GM19395 (cell line): ENCODE data around the gene ELOVL3.
A peak's percentile ranks its signal among the peaks of the same experiment; 100 is the strongest.

Experiments
- ATAC-seq: cut with Tn5 transposase; IDR thresholded peaks from one replicate; pipeline ENCODE4 v1.9.1; 2021; ENCODE audit warnings: mild to moderate bottlenecking, moderate library complexity; ENCODE audit not compliant: unreplicated experiment

The ELOVL3 gene

GRCh38 chr10:102226542-102226870 is 407 bp downstream of the ELOVL3 start:
- no peak for ATAC-seq

GRCh38 chr10:102227050-102227449 is 951 bp downstream of the ELOVL3 start:
- no peak for ATAC-seq

- peak; percentile 49 for ATAC-seq
Measured at GRCh38 chr10:102229810-102230263, 3.7 kb downstream of the ELOVL3 start.

GRCh38 chr10:102230264-102230860 is 4.3 kb downstream of the ELOVL3 start:
- no peak for ATAC-seq

DNA sequence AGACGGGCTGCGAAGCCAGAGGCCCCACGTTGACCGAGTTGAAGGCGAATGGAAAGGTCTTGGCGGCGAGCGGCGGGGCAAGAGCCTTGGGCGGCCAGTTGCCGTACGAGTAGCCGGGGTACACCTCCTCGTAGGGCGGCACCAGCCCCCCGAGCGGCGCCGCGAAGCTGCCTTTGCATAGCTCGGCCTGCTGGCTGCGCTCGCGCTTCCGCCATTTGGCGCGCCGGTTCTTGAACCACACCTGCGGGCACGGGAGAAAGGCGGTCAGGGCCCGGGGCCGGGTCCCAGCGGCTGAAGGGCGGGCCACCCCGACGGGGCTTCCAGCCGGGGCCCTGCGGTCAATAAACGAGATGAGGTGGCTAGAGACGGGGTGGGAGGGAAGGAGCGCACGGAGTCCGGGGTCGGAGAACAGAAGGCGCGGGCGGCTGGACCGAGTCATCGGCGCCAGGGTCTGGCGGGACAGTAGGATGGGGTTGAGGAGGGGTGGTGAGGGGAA is 4.8 kb downstream of the ELOVL3 start:
- ATAC-seq, result no peak

DNA sequence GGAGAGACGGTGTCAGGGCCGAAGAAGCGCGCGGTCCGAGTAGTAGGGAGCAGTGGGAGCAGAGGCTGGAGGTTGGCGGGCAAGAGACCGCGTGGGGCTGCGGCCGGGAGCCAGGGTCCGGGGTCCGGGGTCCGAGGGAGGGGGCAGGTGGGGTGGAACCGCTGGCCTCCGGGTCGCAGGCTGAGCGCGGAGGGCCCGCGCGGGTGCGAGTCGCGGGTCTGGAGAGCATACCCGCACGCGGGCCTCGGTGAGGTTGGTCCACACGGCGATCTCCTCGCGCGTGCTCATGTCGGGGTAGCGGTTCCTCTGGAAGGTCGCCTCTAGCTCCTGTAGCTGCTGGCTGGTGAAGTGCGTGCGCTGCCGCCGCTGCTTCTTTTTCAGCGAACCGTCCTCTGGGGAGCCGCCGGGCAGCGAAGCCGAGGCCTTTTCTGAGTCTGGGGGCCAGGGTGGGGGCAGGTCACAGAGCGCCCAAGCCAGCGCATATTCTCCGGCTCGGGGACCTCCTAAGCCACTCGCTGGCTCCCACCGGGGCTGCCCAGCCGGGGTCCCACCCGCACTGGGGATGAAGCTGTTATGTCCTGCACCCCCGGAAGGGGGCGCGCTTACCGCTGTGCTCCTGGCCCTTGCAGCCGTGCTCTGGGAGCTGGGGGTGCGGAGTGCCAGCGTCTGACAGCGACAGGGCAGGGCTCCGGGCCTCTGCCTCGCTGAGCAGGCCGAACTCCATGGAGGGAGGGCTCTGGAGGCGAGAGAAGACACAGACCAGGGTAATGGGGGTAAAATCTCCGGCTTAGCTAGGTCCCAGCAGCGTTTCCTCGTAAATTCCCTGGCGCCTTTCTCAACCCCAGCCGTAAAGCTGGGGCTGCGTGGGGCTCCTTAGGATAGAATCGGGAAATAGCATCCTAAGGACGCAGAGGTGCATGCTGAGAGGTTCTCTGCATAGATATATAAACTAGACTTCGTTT is 5.5 kb downstream of the ELOVL3 start:
- ATAC-seq, result no peak

- no peak for ATAC-seq
Measured at GRCh38 chr10:102233997-102234396, 7.9 kb downstream of the ELOVL3 start.

- no peak for ATAC-seq
Measured at GRCh38 chr10:102234888-102235597, 8.9 kb downstream of the ELOVL3 start.

GRCh38 chr10:102235598-102235920 is 9.5 kb downstream of the ELOVL3 start:
- no peak for ATAC-seq

- no peak for ATAC-seq
Measured at GRCh38 chr10:102236006-102236405, 9.9 kb downstream of the ELOVL3 start.

DNA sequence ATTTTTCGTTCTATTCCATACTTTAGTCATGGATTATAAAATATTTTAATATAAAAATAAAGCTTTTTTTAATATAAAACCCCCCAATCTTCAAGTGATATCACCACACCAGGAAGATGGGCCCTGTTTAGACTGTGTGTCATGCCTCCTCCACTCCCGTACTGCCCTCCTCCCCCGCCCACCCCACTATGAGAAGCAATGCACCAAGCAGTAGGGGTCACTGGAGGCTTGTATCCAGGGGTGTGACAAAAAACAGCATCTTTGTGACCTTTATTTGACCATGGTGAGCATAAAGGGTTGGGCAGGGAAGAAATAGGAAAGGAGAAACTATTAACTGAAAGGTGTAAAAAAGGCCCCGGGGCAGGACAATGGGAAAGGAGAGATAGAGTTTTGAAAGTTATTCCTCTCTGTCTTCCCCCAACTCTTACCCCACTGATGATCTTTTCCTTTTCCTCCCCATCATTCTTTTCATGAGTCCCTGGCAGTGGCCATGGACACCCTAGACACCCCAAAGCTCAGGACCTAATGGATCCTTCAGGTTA is 11.7 kb downstream of the ELOVL3 start:
- no peak for ATAC-seq

GRCh38 chr10:102240467-102241031 is 14.4 kb downstream of the ELOVL3 start:
- no peak for ATAC-seq

DNA sequence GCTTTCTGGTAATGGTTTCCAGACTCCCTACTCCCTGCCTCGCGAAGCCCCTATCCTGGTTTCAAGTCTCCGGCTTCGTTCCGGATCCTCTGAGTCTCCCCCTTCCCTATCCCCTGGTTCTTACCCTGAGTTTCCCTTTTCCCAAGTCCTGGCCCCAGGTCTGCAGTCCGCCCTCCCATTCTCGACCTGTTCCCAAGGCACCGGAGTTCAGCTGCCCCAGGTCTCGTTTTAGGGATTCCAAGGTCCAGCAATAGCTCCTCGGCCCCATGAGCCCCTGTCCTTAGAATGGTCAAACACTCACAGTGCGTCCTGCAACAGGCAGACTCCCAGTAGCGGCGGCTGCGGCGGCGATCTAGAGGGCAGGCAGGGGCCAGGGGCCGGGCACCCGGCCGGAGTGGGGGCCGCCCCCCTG is 14.9 kb downstream of the ELOVL3 start:
- peak; percentile 0 for ATAC-seq

DNA sequence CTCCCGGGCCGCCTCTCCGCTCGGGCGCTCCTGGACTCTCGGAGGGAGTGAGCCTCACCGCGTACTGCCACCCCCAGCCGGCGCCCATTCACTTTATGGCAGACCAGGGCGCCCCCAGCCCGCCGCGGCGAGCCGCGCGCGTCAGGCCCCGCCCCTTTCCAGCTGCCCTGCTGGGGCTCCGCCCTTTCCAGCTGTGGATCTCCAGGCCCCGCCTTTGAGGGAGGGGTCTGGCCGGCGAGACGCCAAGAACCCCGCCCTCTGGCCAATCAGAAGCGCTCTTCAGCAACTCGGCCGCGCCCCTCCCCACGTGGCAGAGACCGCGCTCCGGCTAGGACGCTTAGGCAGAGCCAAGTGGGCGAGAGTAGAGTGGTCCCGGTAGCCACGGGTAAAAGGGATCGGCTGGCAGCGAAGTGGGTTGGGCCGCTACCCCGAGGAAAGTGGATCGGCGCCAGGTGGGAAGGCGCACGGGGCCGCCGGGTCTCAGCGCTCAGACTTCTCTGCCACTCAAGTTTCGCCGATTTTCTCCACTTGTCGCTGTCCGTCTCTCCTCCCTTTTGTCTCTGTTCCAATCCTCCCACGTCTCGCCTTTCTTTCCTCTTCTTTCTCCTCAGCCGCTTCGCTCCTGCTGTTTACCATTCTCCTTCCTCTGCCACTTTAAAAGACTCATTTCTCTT is 15.5 kb downstream of the ELOVL3 start, which contains the start of gene PITX3:
Gene PITX3, minus strand, starts transcription at position 69 of the 674 bp plus-strand sequence. CDS start 9,432 bp downstream, outside the sequence.
- ATAC-seq, result peak; percentile 40

DNA sequence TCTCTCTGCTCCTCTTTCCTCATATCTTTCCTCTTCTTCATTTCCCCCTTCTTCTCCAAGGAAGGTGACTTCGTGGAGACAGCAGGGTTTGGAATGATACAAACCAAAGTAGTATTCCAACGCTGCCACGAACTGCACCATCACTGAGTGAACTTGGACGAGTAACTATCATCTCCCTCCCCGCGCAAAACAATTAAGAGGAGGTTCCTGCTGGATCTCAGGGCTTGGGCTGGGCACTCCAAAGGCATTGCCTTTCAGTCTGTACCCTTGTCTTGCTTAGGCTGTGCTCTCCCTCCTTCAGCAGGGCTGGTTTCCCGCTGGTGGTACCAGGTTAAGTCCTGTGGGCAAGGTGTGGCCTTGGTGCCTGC is 16.0 kb downstream of the ELOVL3 start:
- ATAC-seq, result no peak

DNA sequence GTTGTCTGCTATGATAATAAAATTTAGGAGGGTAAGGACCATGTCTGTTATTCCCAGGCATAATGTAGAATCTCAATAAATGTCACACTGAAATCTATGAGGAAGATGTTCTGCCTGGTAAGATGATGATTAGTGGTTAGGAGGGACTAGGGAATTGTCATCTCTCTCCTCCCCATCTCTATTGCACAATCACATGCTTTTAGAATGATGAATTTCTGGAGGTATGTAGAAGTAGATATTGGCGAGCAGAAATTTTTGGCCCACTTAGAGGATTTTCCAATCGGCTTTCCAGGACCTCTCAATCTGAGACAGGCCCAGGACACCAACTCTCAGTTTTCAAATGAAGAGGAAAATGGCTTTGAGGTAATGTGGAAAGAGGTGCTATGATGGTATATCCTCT is 17.2 kb downstream of the ELOVL3 start:
- ATAC-seq, result no peak

DNA sequence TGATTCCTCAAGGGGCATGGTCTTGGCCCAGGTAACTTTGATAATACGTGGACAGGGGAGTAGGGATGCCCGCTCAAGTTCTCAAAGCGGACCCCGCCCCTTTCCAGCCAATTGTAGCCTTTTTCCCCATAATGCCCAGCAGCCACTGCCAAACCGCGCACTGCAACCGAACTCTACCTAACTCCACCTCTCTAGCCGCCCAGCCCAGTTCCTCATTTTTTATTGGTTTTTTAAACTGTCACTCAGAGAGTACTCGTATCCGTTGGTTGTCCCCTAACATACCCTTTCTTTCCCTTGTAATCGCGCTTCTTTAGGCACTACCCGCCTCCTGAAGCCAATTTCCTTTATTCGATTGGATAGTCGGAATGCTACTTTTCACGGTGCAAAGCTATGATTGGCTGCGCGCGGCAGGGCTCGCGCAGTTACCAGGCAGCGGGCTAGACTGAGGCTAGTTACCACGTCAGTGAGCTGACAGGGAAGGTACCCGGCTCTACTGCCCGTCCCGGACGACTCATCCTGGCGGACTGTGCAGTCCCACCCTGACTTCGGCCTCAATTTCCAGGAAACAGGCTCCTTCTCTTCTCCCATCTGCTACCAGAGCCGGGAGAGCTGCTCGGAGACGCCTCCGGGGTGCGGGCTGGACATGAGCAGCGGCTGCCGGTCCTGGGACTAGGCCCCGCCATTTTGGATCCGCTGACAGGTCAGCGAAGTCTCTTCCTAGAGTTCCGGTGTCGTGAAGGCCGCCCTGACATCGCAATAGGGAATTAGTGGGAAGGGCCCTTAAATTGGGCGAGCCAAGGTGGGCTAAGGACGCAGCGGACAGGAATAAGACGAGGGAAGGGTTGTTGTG is 19.2 kb downstream of the ELOVL3 start, which contains the start of gene GBF1:
Gene GBF1, plus strand, starts transcription at position 451 of the 850 bp plus-strand sequence. CDS start 13,407 bp downstream, outside the sequence.
- peak; percentile 94 for ATAC-seq

- ATAC-seq, result no peak
Measured at GRCh38 chr10:102245932-102246251, 19.8 kb downstream of the ELOVL3 start.

DNA sequence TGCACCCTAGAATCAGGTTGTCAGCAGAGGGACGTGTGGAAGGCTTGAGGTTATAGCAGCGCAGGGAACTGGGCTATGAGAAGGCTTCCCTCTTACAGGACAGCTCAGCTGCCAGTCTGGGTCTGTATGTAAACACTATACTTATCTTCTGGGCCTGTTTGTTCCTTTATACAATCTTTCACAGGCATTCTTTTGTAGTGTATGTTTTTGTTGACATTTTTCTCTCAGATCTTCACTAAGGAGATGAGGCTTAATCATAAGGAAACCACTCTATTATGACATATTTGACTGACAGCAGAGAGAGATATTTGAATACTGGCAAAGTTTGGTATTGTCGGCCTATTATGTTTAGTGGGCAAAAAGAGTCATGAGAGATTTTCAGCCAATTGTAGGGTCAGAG is 20.2 kb downstream of the ELOVL3 start:
- no peak for ATAC-seq
